GM23338 (cell line): ENCODE results near the gene ZNF19. TPM values are rescaled to one million over a fixed set of nuclear protein-coding genes. Genes with fewer than 3 reads are reported as not detected.

ENCODE experiments used
- ATAC-seq: fragments of 200-7000 bp; cut with Tn5 transposase; 3 replicates; pipeline ENCODE4 v1.9.1; 2020
- DNase-seq: peaks from one replicate; pipeline ENCODE4 v3.0.0-alpha.2; 2015; ENCODE audit warnings: low spot score
- H2AFZ ChIP-seq: fragments of 200-600 bp; sonication (generic); 2 replicates; pipeline ENCODE4 v1.8.0; 2016; ENCODE audit warnings: antibody characterized with exemption, mild to moderate bottlenecking, moderate library complexity
- H3F3A ChIP-seq: fragments of 200-600 bp; sonication (generic); replicated peaks from 2 replicates; pipeline ENCODE4 v1.8.0; 2017; ENCODE audit warnings: antibody characterized with exemption, mixed run types, low read depth
- H3K27ac ChIP-seq: fragments of 200-600 bp; sonication (generic); 2 replicates; pipeline ENCODE4 v1.6.1; 2016; ENCODE audit warnings: low read depth
- H3K27me3 ChIP-seq: fragments of 200-600 bp; sonication (generic); 2 replicates; pipeline ENCODE4 v1.8.0; 2016; ENCODE audit warnings: mild to moderate bottlenecking, mixed run types, moderate library complexity; ENCODE audit not compliant: insufficient read depth
- H3K36me3 ChIP-seq: fragments of 200-600 bp; sonication (generic); 2 replicates; pipeline ENCODE4 v1.8.0; 2016; ENCODE audit warnings: mild to moderate bottlenecking; ENCODE audit not compliant: insufficient read depth
- H3K4me1 ChIP-seq: fragments of 200-600 bp; sonication (generic); 2 replicates; pipeline ENCODE4 v1.8.0; 2016; ENCODE audit warnings: mild to moderate bottlenecking, moderate library complexity; ENCODE audit not compliant: insufficient read depth
- H3K4me2 ChIP-seq: fragments of 200-600 bp; sonication (generic); 2 replicates; pipeline ENCODE4 v1.7.1; 2017; ENCODE audit warnings: mixed run types
- H3K4me3 ChIP-seq: fragments of 200-600 bp; sonication (generic); 2 replicates; pipeline ENCODE4 v1.6.1; 2016; ENCODE audit warnings: mixed run types
- H3K79me2 ChIP-seq: fragments of 200-600 bp; sonication (generic); replicated peaks from 2 replicates; pipeline ENCODE4 v1.8.0; 2017; ENCODE audit warnings: mild to moderate bottlenecking; ENCODE audit not compliant: insufficient read depth
- H3K9me2 ChIP-seq: fragments of 200-600 bp; sonication (generic); 2 replicates; pipeline ENCODE4 v1.8.0; 2017; ENCODE audit not compliant: insufficient read depth
- H4K20me1 ChIP-seq: fragments of 200-600 bp; sonication (generic); replicated peaks from 2 replicates; pipeline ENCODE4 v1.8.0; 2017; ENCODE audit warnings: mild to moderate bottlenecking; ENCODE audit not compliant: insufficient read depth
- H3K27ac Mint-ChIP-seq: 2 replicates; pipeline ENCODE4 v1.8.0; 2020; ENCODE audit warnings: inconsistent platforms, mild to moderate bottlenecking, moderate library complexity, mixed read lengths
- H3K27me3 Mint-ChIP-seq: 3 replicates; pipeline ENCODE4 v1.8.0; 2022; ENCODE audit warnings: low read depth, mild to moderate bottlenecking, moderate library complexity, mixed read lengths, inconsistent platforms; ENCODE audit not compliant: insufficient read depth, poor library complexity
- H3K36me3 Mint-ChIP-seq: 3 replicates; pipeline ENCODE4 v1.8.0; 2021; ENCODE audit warnings: low read depth, mild to moderate bottlenecking, inconsistent platforms, moderate library complexity, mixed read lengths
- H3K4me1 Mint-ChIP-seq: 3 replicates; pipeline ENCODE4 v1.8.0; 2020; ENCODE audit warnings: mild to moderate bottlenecking, inconsistent platforms, mixed read lengths
- H3K4me3 Mint-ChIP-seq: 3 replicates; pipeline ENCODE4 v1.8.0; 2021; ENCODE audit warnings: moderate library complexity, mild to moderate bottlenecking, inconsistent platforms, mixed read lengths
- H3K9me3 Mint-ChIP-seq: 3 replicates; pipeline ENCODE4 v1.8.0; 2020; ENCODE audit warnings: moderate library complexity, mild to moderate bottlenecking, inconsistent platforms, mixed read lengths
- CTCF ChIP-seq, 2 experiments: fragments of 200-600 bp in 1 of 2; sonication (generic) in 1 of 2; conservative IDR thresholded peaks; 2 replicates each; pipeline versions ENCODE4 v1.5.1 to v1.6.1; 2016 to 2017; ENCODE audit warnings: antibody characterized with exemption in 2 of 2, low read depth in 2 of 2, mild to moderate bottlenecking in 2 of 2, moderate library complexity in 1 of 2
- ETS1 ChIP-seq: IDR thresholded peaks from 2 replicates; pipeline ENCODE4 v1.6.1; 2016; ENCODE audit warnings: antibody characterized with exemption
- EZH2 ChIP-seq: fragments of 200-600 bp; sonication (generic); IDR thresholded peaks from one replicate; pipeline ENCODE4 v1.8.0; 2017; ENCODE audit warnings: antibody characterized with exemption, mild to moderate bottlenecking, low read depth; ENCODE audit not compliant: unreplicated experiment
- EZH2phosphoT487 ChIP-seq: fragments of 200-600 bp; sonication (generic); IDR thresholded peaks from one replicate; pipeline ENCODE4 v1.8.1; 2018; ENCODE audit warnings: antibody characterized with exemption; ENCODE audit not compliant: unreplicated experiment
- NANOG ChIP-seq: IDR thresholded peaks from 2 replicates; pipeline ENCODE4 v1.6.1; 2016; ENCODE audit warnings: antibody characterized with exemption, borderline replicate concordance
- ZNF331 ChIP-seq: fragments of 250-450 bp; sonication (Bioruptor Pico); IDR thresholded peaks from 2 replicates; pipeline ENCODE4 v1.5.0; 2020; ENCODE audit warnings: low read depth, mild to moderate bottlenecking, moderate library complexity
- ZNF462 ChIP-seq: fragments of 250-450 bp; sonication (Bioruptor Pico); IDR thresholded peaks from 2 replicates; pipeline ENCODE4 v1.5.0; 2020; ENCODE audit warnings: mild to moderate bottlenecking, moderate library complexity
- polyA plus RNA-seq: library from polyadenylated mRNA; unstranded; fragments of >200 nt; fragmentation: Nextera tagmentation; extraction: Ambion mirVana; gene quantifications from 2 replicates; pipeline ENCODE4 v1.2.1, GENCODE V29; 2016
- total RNA-seq: library from RNA; depleted of rRNA; stranded (reverse); fragments of >200 nt; shearing (Covaris generic); gene quantifications from 2 replicates; pipeline ENCODE4 v1.2.3, GENCODE V29; 2014

Gene ZNF19
- total and polyA plus RNA-seq, 2 experiments from 2014 or later = 1.0 to 4.8 TPM

- TF ChIP-seq EZH2phosphoT487 = no peak
- no peak for TF ChIP-seq ETS1
Observed at GRCh38 chr16:71500964-71501363, 11.8 kb upstream of the ZNF19 start (continued).

GRCh38 chr16:71499775-71500364 is 10.7 kb upstream of the ZNF19 start:
- Mint-ChIP-seq H3K4me3 (no peak overlapping the region), H3K27me3 (peaks cover 5% of the 10 kb centered on the region), H3K9me3 (peaks cover 5% of the 10 kb centered on the region; the same call in 2 of the 3 replicates), H3K4me1 (no peaks in the 10 kb centered on the region; the same call in 1 of the 3 replicates), H3K36me3 (no peaks in the 10 kb centered on the region), H3K27ac (no peak overlapping the region)
- TF ChIP-seq CTCF (conservative IDR thresholded peaks at IDR 0.05; ENCODE audit: low read depth in 2 of 2) (peak; percentile 79 to 86), ZNF462 (CRISPR knock-in tag) (no peak), ZNF331 (CRISPR knock-in tag) (no peak), NANOG (no peak), EZH2 (no peak)
- DNase-seq (peak; percentile 79), ATAC-seq (peak; percentile 90)
- Histone ChIP-seq H3K4me1 (no peaks in the 10 kb centered on the region), H3K36me3 (no peaks in the 10 kb centered on the region), H3K27me3 (no peaks in the 10 kb centered on the region), H4K20me1 (no peaks in the 10 kb centered on the region), H3K4me3 (no peak overlapping the region), H3K27ac (no peak overlapping the region), H3K4me2 (no peak overlapping the region), H3K79me2 (no peaks in the 10 kb centered on the region), H3F3A (no peaks in the 10 kb centered on the region), H3K9me2 (no peaks in the 10 kb centered on the region; the same call in 1 of the 2 replicates), H2AFZ (no peak overlapping the region)
